ENCODE measurements around the gene ZNF273.

GRCh38 chr7:64853679-64854078 lies 49.4 kb upstream of the ZNF273 start:
- no peak for TF ChIP-seq CTCF (IDR thresholded peaks at IDR 0.05)
- TF ChIP-seq POLR2A (IDR thresholded peaks at IDR 0.05), result no peak
- no peak for TF ChIP-seq EP300 (IDR thresholded peaks at IDR 0.05)
